Gastroesophageal sphincter (tissue), 3 donors: ENCODE data around the gene SPACDR.

Source experiments
- CTCF ChIP-seq, 4 experiments: fragments of 200-600 bp in 2 of 4; fragments of 450-650 bp in 2 of 4; sonication (generic) in 1 of 4; IDR thresholded peaks; one replicate each; pipeline ENCODE4 v1.5.1; 2017 to 2019; ENCODE audit warnings: antibody characterized with exemption in 4 of 4, mild to moderate bottlenecking in 2 of 4, moderate library complexity in 2 of 4
- POLR2A ChIP-seq, 2 donors: fragments of 450-650 bp; IDR thresholded peaks; one replicate each; pipeline ENCODE4 v1.6.1; 2017; ENCODE audit warnings: antibody characterized with exemption in 2 of 2, mild to moderate bottlenecking in 2 of 2, moderate library complexity in 1 of 2

- TF ChIP-seq POLR2A (IDR thresholded peaks at IDR 0.05) (no peak), CTCF (IDR thresholded peaks at IDR 0.05) (peak in 3 of 4 experiments; percentile 94 to 99 (median 99))
These were observed 5.4 kb upstream of the SPACDR start for GRCh38 chr7:100469227-100470044.
